Testis (tissue), 2 donors: ENCODE data around the gene FRMD6.

Experiments
- CTCF ChIP-seq, 3 experiments: fragments of 450-650 bp in 2 of 3; fragments of 200-600 bp in 1 of 3; sonication (generic) in 1 of 3; IDR thresholded peaks; one replicate each; pipeline ENCODE4 v1.5.1; 2016 to 2019; ENCODE audit warnings: antibody characterized with exemption in 3 of 3, mild to moderate bottlenecking in 2 of 3, moderate library complexity in 1 of 3
- POLR2A ChIP-seq: fragments of 450-650 bp; IDR thresholded peaks from one replicate; pipeline ENCODE4 v1.6.1; 2017; ENCODE audit warnings: antibody characterized with exemption, mild to moderate bottlenecking, moderate library complexity

GRCh38 chr14:51653775-51654532, 2.2 kb downstream of the FRMD6 start:
- no peak for TF ChIP-seq CTCF (IDR thresholded peaks at IDR 0.05)
- no peak for TF ChIP-seq POLR2A
